B cell (primary cell): ENCODE results near the gene APOC3.

Experiments
- CTCF ChIP-seq: fragments of 200-600 bp; IDR thresholded peaks from one replicate; pipeline ENCODE4 v1.8.0; 2022; ENCODE audit warnings: antibody characterized with exemption, mild to moderate bottlenecking
- EZH2 ChIP-seq: IDR thresholded peaks from 2 replicates; pipeline ENCODE4 v1.6.1; 2012; ENCODE audit warnings: borderline replicate concordance, low read depth, mild to moderate bottlenecking, moderate library complexity, low read length; ENCODE audit not compliant: insufficient read depth, poor library complexity, severe bottlenecking

GRCh38 chr11:116876656-116877055, 46.9 kb downstream of the APOC3 start:
- TF ChIP-seq CTCF (no peak), EZH2 (no peak)
